ENCODE measurements around the gene CDH16. TPM values are rescaled to one million over a fixed set of nuclear protein-coding genes. Genes with fewer than 3 reads are reported as not detected.

Gene CDH16
- 1 to 10 TPM in 2 of 4 donors, under 1 TPM in 1, not detected in 1; 0.20 to 2.4 (median 1.8) TPM for total RNA-seq

GRCh38 chr16:66918803-66919568 is at the start of gene CDH16:
Gene CDH16, minus strand, starts transcription at chr16:66918885. Its CDS starts 820 bp downstream, at chr16:66918065.
- Histone ChIP-seq H3K36me3 (no peaks in the 10 kb centered on the region), H3K4me3 (no peak within 1 kb of the TSS), H3K27me3 (peaks cover 2% of the 10 kb centered on the region), H3K9me3 (no peaks in the 10 kb centered on the region), H3K27ac (no peak within 1 kb of the TSS), H3K4me1 (peaks cover 4 to 24% (median 19%) of the 10 kb centered on the region in 4 donors)
- DNase-seq, result no peak
- 60 to 62% methylated on average over 3 to 7 of the region's 7 CpGs for WGBS, 2 donors (ENCODE audit: low coverage in 1 of 2)
- TF ChIP-seq POLR2AphosphoS5 (IDR thresholded peaks at IDR 0.05) (no peak), POLR2A (IDR thresholded peaks at IDR 0.05) (no peak), EP300 (IDR thresholded peaks at IDR 0.05; ENCODE audit: low read depth) (no peak), CTCF (IDR thresholded peaks at IDR 0.05) (no peak)
- intact Hi-C loops (cut with DNase I; ENCODE audit: low total_unique reads) (no loop called here), in situ Hi-C loops (cut with MboI; ENCODE audit: low pct_ligation_motif_present in 1 of 4, low pct_unique_long_range_greater_than_20kb in 1 of 4, low sequenced_read_pairs in 3 of 4) (no loop called here)

- intact Hi-C loops (cut with DNase I; ENCODE audit: low total_unique reads), result no loop called here
- Histone ChIP-seq H3K4me1 (peaks cover 0 to 30% (median 22%) of the 10 kb centered on the region in 4 donors), H3K9me3 (no peaks in the 10 kb centered on the region), H3K4me3 (no peak overlapping the region), H3K27me3 (no peaks in the 10 kb centered on the region), H3K36me3 (no peaks in the 10 kb centered on the region), H3K27ac (no peak overlapping the region)
- WGBS, 2 donors (ENCODE audit: low coverage in 1 of 2), result 72% methylated on average over 6 of the region's 6 CpGs; no CpG with 5 or more reads in 1 of the 2 donors
- no peak for DNase-seq
- no peak for TF ChIP-seq EP300 (IDR thresholded peaks at IDR 0.05; ENCODE audit: low read depth)
- TF ChIP-seq POLR2A (IDR thresholded peaks at IDR 0.05), result no peak
- in situ Hi-C loops (cut with MboI; ENCODE audit: low pct_ligation_motif_present in 1 of 4, low pct_unique_long_range_greater_than_20kb in 1 of 4, low sequenced_read_pairs in 3 of 4), result loop anchor here in 2 of 4 donors (25.0 kb wide), 2 partner anchors 198 to 423 kb away; partner anchors contain the start of genes B3GNT9 (in 1 of the 2), FBXL8 (in 1 of the 2), HSF4 (in 1 of the 2) and NOL3 (in 1 of the 2)
Measured at GRCh38 chr16:66964049-66964448, 45.4 kb upstream of the CDH16 start.

- peak overlapping the region in 3 of 4 donors; percentile 25 to 45 (median 33) for H3K4me3 ChIP-seq
- WGBS, 2 donors (ENCODE audit: low coverage in 1 of 2), result 24% methylated on average over 3 to 5 of the region's 5 CpGs
- H3K36me3 ChIP-seq, result no peaks in the 10 kb centered on the region
- in situ Hi-C loops (cut with MboI; ENCODE audit: low pct_ligation_motif_present in 1 of 4, low pct_unique_long_range_greater_than_20kb in 1 of 4, low sequenced_read_pairs in 3 of 4) (loop anchor here in 2 of 4 donors (25.0 kb wide), 2 partner anchors 200 to 425 kb away; partner anchors contain the start of genes B3GNT9 (in 1 of the 2), FBXL8 (in 1 of the 2), HSF4 (in 1 of the 2) and NOL3 (in 1 of the 2)), intact Hi-C loops (cut with DNase I; ENCODE audit: low total_unique reads) (no loop called here)
- peak; percentile 89 for DNase-seq
- H3K9me3 ChIP-seq, result no peaks in the 10 kb centered on the region
- H3K27ac ChIP-seq, result peak overlapping the region; percentile 81 to 88 (median 82)
- H3K27me3 ChIP-seq, result no peaks in the 10 kb centered on the region
- TF ChIP-seq POLR2AphosphoS5 (IDR thresholded peaks at IDR 0.05), result peak in 2 of 3 donors; percentile 29 to 63
- peak; percentile 16 for TF ChIP-seq POLR2A (IDR thresholded peaks at IDR 0.05)
- TF ChIP-seq CTCF (IDR thresholded peaks at IDR 0.05), result no peak
- no peak for TF ChIP-seq EP300 (IDR thresholded peaks at IDR 0.05; ENCODE audit: low read depth)
- H3K4me1 ChIP-seq, result peaks cover 0 to 46% (median 26%) of the 10 kb centered on the region in 4 donors
Measured at GRCh38 chr16:66961914-66962313, 43.2 kb upstream of the CDH16 start.

- Histone ChIP-seq H3K9me3 (no peaks in the 10 kb centered on the region), H3K27ac (peak within 1 kb of the TSS; percentile 81 to 88 (median 82))
Measured at GRCh38 chr16:66961065-66961744, 42.5 kb upstream of the CDH16 start, which contains the start of gene CES3. Gene CES3, plus strand, starts transcription at chr16:66961266. Its CDS starts 42 bp downstream, at chr16:66961308.

More at GRCh38 chr16:66961065-66961744, 42.5 kb upstream of the CDH16 start, which contains the start of gene CES3:
- 41% methylated on average over 16 of the region's 16 CpGs; no CpG with 5 or more reads in 1 of the 2 donors for WGBS, 2 donors (ENCODE audit: low coverage in 1 of 2)
- peak; percentile 89 for DNase-seq
- Histone ChIP-seq H3K36me3 (no peaks in the 10 kb centered on the region), H3K27me3 (no peaks in the 10 kb centered on the region), H3K4me1 (peaks cover 0 to 53% (median 31%) of the 10 kb centered on the region in 4 donors), H3K4me3 (peak within 1 kb of the TSS in 3 of 4 donors; percentile 25 to 45 (median 33))
- intact Hi-C loops (cut with DNase I; ENCODE audit: low total_unique reads), result no loop called here
- in situ Hi-C loops (cut with MboI; ENCODE audit: low pct_ligation_motif_present in 1 of 4, low pct_unique_long_range_greater_than_20kb in 1 of 4, low sequenced_read_pairs in 3 of 4), result loop anchor here in 2 of 4 donors (25.0 kb wide), 2 partner anchors 201 to 426 kb away; partner anchors contain the start of genes B3GNT9 (in 1 of the 2), FBXL8 (in 1 of the 2), HSF4 (in 1 of the 2) and NOL3 (in 1 of the 2)
- TF ChIP-seq CTCF (IDR thresholded peaks at IDR 0.05) (peak; percentile 58 to 93 (median 78)), POLR2A (IDR thresholded peaks at IDR 0.05) (peak; percentile 71), EP300 (IDR thresholded peaks at IDR 0.05; ENCODE audit: low read depth) (no peak), POLR2AphosphoS5 (IDR thresholded peaks at IDR 0.05) (peak; percentile 50 to 86 (median 53))
